Measurements from ENCODE around the gene HEATR9.

The HEATR9 gene

GRCh38 chr17:35890774-35891155 is 22.1 kb upstream of the HEATR9 start:
- ATAC-seq = no peak

DNA sequence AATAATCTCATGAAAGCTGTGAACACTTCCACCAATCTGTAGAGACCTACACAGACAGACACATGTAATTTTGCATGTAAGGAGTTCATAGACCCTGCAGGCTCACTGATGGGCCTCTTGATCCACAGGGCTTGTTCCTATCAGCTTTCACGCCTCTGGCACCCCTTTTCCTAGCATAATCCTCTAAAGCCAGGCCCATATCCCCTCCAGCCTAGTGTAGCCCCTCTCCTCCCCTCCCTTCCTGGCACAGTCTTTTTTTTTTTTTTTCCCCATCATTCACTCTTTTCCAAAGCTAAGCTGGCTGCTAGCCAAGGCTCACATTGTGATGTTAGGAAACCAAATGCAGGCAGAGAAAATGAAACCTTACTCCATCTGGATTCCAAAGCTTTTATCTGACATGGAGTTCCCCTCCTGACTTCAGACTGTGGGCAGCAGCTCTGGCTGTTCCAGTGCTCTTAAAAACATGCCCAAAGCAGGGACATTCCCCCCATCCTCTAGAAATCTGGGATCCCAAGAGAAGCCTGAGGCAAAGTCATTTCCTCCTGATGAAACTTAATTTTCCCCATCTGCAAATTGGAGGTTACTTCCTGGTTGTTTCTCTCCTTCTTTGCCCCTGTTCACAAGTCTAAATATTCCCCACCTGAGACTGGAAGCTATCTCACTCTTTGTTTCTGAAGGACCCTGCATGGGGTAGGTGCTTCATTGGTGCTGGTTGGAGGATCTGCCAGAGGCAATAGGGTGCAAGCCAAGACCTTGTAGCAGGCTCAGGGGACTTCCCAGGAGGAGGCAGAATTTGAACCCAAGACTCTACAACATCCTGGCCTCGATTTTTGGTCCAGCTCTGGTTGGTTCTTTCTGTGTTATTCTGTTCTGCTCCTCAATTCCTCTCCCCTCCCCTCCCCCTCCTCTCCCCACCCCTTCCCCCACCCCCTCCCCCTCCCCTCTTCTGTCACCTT is 21.4 kb upstream of the HEATR9 start:
- TF ChIP-seq ISL1 (CRISPR knock-in tag; IDR thresholded peaks at IDR 0.05) (no peak), BACH2 (CRISPR knock-in tag; IDR thresholded peaks at IDR 0.05; ENCODE audit: borderline replicate concordance) (no peak), PPARA (CRISPR knock-in tag; IDR thresholded peaks at IDR 0.05; ENCODE audit: borderline replicate concordance) (no peak), ZFP30 (CRISPR knock-in tag; IDR thresholded peaks at IDR 0.05) (no peak), ZNF565 (CRISPR knock-in tag; conservative IDR thresholded peaks at IDR 0.05; ENCODE audit: low read depth) (no peak), TCF4 (CRISPR knock-in tag; IDR thresholded peaks at IDR 0.05; ENCODE audit: borderline replicate concordance) (no peak), ZC3H10 (CRISPR knock-in tag; IDR thresholded peaks at IDR 0.05) (no peak), TOX (CRISPR knock-in tag; IDR thresholded peaks at IDR 0.05; ENCODE audit: borderline replicate concordance) (no peak)
- peak; percentile 78 for ATAC-seq

More at GRCh38 chr17:35890774-35891155, 22.1 kb upstream of the HEATR9 start:
- TF ChIP-seq ESRRG (CRISPR knock-in tag; IDR thresholded peaks at IDR 0.05) (no peak), ZC3H10 (CRISPR knock-in tag; IDR thresholded peaks at IDR 0.05) (no peak), OSR1 (CRISPR knock-in tag; IDR thresholded peaks at IDR 0.05) (no peak), RARB (CRISPR knock-in tag; IDR thresholded peaks at IDR 0.05) (no peak), BACH2 (CRISPR knock-in tag; IDR thresholded peaks at IDR 0.05; ENCODE audit: borderline replicate concordance) (no peak), CREB5 (CRISPR knock-in tag; IDR thresholded peaks at IDR 0.05; ENCODE audit: low read depth) (no peak), CSDC2 (CRISPR knock-in tag; IDR thresholded peaks at IDR 0.05) (no peak), ZNF565 (CRISPR knock-in tag; conservative IDR thresholded peaks at IDR 0.05; ENCODE audit: low read depth) (no peak), ZNF70 (CRISPR knock-in tag; IDR thresholded peaks at IDR 0.05) (no peak)
- TF ChIP-seq, protein P1, sequence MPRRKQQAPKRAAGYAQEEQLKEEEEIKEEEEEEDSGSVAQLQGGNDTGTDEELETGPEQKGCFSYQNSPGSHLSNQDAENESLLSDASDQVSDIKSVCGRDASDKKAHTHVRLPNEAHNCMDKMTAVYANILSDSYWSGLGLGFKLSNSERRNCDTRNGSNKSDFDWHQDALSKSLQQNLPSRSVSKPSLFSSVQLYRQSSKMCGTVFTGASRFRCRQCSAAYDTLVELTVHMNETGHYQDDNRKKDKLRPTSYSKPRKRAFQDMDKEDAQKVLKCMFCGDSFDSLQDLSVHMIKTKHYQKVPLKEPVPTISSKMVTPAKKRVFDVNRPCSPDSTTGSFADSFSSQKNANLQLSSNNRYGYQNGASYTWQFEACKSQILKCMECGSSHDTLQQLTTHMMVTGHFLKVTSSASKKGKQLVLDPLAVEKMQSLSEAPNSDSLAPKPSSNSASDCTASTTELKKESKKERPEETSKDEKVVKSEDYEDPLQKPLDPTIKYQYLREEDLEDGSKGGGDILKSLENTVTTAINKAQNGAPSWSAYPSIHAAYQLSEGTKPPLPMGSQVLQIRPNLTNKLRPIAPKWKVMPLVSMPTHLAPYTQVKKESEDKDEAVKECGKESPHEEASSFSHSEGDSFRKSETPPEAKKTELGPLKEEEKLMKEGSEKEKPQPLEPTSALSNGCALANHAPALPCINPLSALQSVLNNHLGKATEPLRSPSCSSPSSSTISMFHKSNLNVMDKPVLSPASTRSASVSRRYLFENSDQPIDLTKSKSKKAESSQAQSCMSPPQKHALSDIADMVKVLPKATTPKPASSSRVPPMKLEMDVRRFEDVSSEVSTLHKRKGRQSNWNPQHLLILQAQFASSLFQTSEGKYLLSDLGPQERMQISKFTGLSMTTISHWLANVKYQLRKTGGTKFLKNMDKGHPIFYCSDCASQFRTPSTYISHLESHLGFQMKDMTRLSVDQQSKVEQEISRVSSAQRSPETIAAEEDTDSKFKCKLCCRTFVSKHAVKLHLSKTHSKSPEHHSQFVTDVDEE (CRISPR knock-in tag; IDR thresholded peaks at IDR 0.05) = no peak

DNA sequence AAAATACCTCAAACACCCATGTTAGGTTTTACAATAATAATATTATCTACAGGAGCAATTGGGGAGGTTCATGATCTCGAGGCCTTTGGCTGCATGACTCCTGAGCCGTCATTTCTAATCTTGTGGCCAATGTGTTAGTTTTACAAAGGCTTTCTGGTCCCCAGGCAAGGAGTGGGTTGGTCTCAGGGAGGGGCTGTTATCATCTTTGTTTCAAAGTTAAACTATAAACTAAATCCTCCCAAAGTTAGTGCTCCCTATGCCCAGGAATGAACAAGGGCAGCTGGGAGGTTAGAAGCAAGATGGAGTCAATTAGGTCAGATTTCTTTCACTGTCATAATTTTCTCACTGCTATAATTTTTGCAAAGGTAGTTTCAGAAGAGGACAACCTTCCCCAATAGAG is 20.6 kb upstream of the HEATR9 start:
- no peak for ATAC-seq
- peak; percentile 46; the same call in 1 of the 2 replicates for TF ChIP-seq ZNF70 (CRISPR knock-in tag; IDR thresholded peaks at IDR 0.05)
- TF ChIP-seq, protein P1 (CRISPR knock-in tag; IDR thresholded peaks at IDR 0.05) = no peak

- no peak for ATAC-seq
- TF ChIP-seq CSDC2 (CRISPR knock-in tag; IDR thresholded peaks at IDR 0.05) = no peak
- no peak for TF ChIP-seq ZFP3 (CRISPR knock-in tag; IDR thresholded peaks at IDR 0.05)
- TF ChIP-seq, protein P1 (CRISPR knock-in tag; IDR thresholded peaks at IDR 0.05) = no peak
- TF ChIP-seq TOX (CRISPR knock-in tag; IDR thresholded peaks at IDR 0.05; ENCODE audit: borderline replicate concordance) = no peak
- no peak for TF ChIP-seq TCF4 (CRISPR knock-in tag; IDR thresholded peaks at IDR 0.05; ENCODE audit: borderline replicate concordance)
- no peak for TF ChIP-seq POU6F1 (CRISPR knock-in tag; IDR thresholded peaks at IDR 0.05; ENCODE audit: borderline replicate concordance, low read depth)
- no peak for TF ChIP-seq CREB5 (CRISPR knock-in tag; IDR thresholded peaks at IDR 0.05; ENCODE audit: low read depth)
Measured at GRCh38 chr17:35879773-35880654, 11.3 kb upstream of the HEATR9 start, which contains the start of gene CCL5. Gene CCL5 (minus strand): TSS chr17:35880360.
